Stimulated activated CD8-positive, alpha-beta memory T cell treated with anti-CD3 and anti-CD28 coated beads, Interleukin-15, amount 100 ng/mL, for 1 hour (primary cell): ENCODE results near the gene MRPL18.
A peak's percentile ranks its signal among the peaks of the same experiment; 100 is the strongest.
"Not testable (repeated sequence)": the region's sequence is repeated elsewhere in the genome, so short reads cannot be mapped to it uniquely, and the experiment has no call there.

ENCODE experiments used
- DNase-seq: peaks from one replicate; pipeline ENCODE4 v3.0.0-alpha.2; 2020; ENCODE audit warnings: low read depth

Gene MRPL18

DNA sequence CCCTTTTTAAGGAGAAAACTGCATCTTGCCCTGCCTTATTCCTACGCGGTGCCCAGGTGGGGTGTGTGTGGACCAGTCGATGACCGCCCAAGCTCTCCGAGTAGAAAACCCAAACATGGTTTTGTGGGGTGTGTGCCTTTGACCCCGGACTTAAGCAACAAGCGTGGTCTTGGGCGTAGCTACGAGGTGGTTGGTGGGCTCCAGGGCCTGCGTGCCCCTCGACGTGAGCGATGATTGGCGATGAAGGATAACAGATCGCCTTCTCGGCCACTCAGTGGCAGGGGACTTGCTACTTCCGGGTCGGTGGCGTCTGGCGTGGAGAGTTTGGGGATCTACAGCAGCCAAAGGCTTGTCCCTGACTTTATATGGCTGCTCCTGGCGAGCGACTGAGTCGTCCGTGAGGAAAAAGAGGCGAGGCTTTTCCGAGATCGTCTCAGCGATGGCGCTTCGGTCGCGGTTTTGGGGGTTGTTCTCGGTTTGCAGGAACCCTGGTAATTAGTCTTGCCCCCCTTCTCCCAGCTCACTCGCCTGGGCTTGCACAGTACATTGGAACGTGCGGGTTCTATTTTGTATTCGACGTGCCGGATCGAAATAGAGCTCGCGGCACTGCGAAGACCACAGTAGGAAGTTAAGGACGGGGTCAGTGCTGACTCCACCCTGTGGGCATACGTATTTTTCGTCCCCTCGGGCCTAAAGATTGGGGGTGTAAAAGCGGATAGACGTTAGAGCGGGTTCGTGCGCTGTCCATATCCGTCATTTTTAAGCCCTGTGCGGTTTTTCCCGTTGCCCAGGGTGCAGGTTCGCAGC, at the start of gene MRPL18:
Gene MRPL18 (plus strand): TSS at position 319 of the 807 bp plus-strand sequence. CDS start 121 bp downstream, at position 440.
- peak; percentile 64 for DNase-seq

DNA sequence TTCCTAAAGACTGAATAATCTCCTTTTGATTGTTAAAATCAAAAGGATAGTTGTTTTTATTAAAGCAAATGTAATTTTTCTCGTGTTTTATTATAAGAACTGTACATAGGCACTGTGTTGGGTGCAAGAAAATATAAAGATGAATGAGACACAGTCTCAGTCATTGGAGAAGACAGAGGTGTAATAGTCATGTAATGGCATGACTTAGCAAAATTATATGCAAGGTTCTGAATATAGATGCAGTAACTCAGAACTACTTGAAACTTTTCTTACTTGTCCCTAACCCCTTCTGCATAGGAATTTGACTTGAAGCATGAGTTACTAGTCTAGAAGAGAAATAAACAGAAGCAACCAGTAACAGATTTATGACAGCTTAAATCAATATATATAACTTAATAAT, 48.1 kb upstream of the MRPL18 start:
- DNase-seq, result no peak

DNA sequence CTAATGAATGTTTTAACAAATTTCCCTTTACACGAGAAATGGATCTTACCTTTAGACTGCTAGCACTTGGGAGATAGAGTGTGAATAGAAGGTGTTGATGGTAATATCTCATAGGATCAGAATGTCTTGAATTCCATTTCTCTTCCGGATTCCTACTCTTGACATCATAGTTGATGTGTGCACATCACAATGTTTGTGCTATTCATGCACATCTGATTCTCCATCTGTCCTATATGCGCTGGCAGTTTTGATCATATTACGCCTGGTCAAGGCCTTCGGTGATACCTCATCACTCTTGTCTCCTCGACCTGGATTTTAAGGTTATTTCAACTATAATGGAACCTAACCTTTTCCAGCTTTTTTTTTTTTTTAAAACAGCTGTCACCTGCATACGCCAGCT, 45.2 kb upstream of the MRPL18 start:
- DNase-seq, result no peak

DNA sequence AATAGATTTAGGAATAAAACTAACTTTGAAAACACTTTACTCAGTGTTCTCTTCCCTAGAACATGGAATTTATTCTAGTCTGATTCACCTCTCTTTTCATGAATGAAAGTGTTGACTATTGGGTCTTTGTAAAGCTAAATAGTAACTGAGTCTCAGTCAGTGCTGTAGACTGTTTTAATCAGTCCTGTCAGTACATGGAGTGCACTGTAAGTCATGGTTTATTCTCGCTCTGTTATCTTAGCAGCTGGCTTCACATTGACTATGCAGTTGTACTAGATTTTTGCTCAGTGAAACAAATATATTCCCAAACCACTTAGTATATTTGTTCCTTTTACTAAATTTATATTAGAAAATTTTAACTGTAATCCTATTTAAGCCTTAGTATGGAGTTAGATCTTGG, 43.5 kb upstream of the MRPL18 start:
- no peak for DNase-seq

DNA sequence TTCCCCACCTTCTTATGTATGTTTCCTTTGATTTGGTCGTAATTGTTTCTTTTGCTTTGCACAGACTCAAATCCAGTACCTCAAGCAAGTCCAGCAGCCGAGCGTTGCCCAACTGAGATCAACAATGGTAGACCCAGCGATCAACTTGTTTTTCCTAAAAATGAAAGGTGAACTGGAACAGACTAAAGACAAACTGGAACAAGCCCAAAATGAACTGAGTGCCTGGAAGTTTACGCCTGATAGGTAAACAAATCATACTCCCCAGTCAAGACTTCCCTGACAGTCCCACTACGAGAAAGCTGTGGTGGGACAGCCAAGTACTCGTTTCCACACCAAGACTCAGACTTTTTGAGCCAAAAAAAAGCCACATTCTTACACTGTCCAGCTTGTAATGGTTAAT, 42.1 kb upstream of the MRPL18 start:
- not testable (repeated sequence) for DNase-seq

DNA sequence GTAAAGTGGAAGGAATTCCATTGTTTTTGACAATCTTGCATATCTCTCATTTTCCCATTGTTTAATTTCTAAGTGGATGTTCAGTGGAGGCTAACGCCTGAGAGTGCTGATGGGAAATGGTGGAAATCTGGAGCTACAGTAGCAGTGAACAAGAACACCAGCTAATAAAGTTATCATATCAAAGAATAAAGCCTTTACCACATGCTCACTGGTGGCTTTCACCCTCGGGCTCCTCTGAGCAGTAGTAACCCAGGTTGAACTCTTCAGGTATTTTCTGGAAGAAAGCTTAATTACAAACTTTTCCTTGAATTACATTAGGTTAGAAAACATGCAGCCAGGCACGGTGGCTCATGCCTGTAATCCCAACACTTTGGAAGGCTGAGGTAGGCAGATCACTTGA, 38.8 kb upstream of the MRPL18 start:
- no peak for DNase-seq

DNA sequence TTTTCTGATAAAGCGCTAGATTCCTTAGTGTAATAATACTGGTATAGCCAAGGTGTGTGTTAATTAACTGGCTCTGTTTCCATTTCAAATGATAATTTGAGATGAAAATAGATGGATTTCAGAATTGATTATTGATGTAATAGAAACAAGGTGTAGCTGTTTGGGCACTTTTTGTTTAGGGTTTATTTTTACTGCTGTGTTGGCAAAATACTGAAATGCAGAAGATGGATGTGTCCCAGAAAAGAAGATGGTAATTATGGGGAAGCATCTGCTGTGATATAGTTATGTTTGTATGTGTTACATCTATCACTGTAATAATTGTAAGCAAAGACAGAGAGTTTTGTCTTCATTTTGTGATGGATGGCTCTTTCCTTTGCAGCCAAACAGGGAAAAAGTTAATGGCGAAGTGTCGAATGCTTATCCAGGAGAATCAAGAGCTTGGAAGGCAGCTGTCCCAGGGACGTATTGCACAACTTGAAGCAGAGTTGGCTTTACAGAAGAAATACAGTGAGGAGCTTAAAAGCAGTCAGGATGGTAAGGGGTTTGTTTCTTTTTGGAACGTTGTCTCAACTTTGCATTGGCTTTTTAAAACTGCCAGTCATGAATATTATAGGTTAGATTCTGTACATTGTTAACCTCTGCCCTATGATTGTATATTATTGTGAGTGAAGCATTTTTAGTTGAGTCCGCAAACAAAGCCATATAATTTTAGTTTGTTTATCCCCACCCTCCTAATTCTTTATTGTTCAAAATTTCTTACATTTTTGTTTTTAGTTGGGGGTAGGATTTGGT, 37.0 kb upstream of the MRPL18 start:
- DNase-seq, result no peak

DNA sequence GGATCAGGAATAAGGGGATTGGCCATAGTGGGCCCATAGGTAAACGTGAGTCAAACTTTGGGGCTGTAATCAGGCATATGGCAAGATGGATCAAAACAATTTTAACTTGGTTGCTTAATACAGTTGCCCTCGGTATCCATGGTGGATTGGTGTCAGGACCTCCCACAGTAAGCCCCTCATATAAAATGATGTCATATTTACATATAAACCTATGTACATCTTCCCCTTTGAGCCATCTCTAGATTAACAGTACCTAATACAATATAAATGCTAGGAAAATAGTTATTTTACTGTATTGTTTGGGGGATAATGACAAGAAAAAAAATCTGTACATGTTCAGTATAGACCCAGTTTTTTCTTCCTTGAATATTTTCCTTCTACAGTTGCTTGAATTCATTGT, 35.9 kb upstream of the MRPL18 start:
- no peak for DNase-seq

DNA sequence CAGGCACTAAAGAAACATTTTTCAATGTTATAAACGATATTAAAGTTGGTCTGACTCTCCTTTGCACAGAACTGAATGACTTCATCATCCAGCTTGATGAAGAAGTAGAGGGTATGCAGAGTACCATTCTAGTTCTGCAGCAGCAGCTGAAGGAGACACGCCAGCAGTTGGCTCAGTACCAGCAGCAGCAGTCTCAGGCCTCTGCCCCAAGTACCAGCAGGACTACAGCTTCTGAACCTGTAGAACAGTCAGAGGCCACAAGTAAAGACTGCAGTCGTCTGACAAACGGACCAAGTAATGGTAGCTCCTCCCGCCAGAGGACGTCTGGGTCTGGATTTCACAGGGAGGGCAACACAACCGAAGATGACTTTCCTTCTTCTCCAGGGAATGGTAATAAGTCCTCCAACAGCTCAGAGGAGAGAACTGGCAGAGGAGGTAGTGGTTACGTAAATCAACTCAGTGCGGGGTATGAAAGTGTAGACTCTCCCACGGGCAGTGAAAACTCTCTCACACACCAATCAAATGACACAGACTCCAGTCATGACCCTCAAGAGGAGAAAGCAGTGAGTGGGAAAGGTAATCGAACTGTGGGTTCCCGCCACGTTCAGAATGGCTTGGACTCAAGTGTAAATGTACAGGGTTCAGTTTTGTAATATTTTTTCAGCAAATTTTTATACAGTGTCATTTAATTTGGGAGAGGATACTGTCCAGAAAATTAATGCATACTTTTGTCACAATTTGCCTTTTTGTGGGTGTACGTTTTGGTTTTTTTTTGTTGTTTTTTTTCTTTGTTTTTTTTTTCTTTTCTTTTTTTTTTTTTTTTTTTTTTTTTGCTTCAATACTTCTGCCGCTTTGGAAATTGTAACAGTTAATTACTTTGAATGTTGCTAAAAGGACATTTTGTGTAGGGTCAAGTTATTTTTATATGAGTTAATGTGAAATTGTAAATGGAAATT, 35.0 kb upstream of the MRPL18 start:
- DNase-seq, result no peak

DNA sequence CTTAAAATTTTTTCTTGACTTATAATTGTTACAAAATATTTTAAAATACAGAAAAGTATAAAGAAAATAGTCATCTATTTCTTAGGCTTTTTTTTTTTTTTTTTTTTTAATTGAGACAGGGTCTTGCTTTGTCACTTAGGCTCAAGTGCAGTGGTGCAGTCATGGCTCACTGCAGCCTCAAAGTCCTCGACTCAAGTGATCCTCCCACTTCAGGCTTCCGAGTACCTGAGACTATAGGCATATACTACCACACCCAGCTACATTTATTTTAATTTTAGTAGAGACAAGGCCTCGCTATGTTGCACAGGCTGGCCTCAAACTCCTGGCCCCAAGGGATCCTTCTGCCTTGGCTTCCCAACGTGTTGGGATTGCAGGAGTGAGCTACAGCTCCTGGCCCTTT, 33.8 kb upstream of the MRPL18 start:
- no peak for DNase-seq

DNA sequence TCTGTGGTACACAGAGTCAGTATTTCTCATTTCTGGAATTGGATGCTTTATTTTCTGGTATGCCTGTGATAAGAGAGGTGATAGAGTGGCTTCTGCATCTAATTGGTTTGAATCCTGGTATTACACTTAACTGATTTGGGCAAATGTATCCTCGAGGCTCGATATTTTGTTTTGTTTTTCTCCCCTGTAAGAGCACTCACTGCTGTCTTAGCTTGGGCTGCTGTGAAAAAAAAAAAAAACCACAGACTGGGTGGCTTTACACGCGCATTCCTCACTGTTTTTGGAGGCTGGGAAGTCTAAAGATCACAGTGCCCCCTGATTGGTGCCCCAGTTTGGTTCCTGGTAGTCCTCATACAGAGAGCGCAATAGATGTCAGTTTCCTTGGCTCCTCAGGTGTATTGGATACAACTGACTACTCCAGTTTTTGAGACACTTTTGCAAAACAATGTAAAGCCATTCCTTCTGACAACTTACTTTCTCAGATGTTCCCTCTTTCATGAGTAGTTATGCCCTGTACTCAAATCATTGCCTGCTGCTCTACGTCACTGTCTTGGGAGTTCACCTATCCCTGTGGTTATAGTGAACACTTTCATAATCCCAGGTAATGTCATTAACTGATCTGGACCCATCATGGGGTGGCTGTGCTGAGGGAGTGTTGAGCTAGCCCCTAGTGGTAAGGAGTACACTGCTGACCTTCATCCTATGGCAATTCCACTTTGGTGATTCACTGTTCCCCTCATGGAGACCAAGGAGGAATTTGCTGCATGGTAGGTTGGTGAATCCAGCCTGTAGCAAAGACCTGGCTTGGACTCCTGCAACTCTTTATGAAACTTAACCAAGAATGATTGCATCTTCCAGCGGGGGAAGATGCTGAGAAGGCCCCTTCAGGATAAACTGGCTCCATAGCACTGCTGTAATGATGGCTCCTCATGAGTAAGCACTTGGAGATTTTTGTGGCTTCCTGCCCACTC, 32.0 kb upstream of the MRPL18 start:
- no peak for DNase-seq

DNA sequence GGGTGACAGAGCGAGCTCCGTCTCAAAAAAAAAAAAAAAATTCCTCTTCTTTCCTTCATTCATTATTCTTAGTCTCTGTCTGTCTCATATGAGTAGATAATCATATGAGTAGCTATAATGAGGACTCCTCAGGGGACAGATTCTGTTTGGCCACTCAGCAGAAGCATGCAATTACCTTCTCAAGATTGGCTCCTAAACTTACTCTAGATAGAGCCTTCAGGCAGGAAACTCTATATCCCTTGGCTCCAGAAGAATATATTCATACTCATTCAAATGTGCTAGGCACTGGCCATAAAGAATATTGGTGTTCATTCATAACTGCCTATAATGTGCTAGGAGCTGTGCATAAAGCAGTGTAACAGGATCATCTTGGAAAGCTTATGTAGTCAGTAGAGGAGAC, 30.6 kb upstream of the MRPL18 start:
- no peak for DNase-seq

DNA sequence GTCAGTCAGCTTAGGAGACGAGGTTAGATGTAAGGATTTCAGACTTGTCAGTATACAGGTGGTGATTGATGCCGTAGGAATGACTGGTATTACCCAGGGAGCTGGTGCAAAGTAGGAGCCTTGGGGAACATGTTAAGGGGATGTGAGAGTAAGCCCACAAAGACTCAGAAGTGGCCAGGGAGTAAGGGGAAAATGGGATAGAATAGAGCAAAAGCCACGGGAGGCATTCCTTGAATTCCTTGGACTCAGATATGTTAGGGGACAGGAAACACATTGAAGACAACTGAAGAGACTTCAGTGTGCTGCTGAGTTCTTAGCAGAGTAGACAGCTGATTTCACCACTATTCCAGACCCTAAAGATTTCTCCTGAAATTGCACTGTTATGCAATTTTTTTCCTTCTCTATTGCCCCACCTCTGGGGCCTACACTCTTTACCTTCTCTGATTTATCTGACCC, 29.6 kb upstream of the MRPL18 start:
- DNase-seq, result no peak

DNA sequence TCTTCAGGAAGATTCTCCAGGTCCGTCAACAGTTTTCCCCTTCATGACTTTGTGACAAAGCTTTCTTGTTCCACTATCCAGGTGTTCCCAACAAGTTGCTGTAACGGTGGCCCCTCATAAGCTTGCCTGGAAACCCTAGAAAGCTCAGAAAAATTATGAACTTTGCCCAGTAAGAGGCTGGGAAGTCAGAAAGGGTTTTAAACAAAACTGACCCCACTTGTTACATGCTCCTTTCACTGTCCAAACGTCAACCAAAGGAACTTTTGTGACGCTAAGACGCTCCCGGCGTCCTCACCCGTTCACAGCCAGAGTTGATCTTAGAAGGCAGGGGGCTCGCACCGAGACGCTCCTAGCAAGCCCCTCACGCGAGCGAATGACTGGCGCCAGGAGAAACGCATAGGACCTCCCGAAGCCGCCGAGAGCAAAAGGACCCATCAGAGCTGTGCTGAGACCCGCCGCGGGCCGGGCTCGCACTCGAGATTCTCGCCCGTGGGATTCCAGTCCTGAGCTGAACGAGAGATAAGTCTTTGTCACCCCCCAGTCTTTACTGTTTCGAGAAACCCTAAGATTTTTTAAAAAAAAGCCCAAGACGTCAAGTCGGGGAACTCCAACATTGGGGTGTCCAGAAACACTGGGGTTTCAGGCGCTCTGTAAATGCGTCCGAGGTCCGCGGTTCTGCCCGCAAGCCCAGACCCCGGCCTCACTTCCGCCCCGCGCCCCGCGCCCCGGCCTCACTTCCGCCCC, 29.0 kb upstream of the MRPL18 start:
- DNase-seq, result no peak

DNA sequence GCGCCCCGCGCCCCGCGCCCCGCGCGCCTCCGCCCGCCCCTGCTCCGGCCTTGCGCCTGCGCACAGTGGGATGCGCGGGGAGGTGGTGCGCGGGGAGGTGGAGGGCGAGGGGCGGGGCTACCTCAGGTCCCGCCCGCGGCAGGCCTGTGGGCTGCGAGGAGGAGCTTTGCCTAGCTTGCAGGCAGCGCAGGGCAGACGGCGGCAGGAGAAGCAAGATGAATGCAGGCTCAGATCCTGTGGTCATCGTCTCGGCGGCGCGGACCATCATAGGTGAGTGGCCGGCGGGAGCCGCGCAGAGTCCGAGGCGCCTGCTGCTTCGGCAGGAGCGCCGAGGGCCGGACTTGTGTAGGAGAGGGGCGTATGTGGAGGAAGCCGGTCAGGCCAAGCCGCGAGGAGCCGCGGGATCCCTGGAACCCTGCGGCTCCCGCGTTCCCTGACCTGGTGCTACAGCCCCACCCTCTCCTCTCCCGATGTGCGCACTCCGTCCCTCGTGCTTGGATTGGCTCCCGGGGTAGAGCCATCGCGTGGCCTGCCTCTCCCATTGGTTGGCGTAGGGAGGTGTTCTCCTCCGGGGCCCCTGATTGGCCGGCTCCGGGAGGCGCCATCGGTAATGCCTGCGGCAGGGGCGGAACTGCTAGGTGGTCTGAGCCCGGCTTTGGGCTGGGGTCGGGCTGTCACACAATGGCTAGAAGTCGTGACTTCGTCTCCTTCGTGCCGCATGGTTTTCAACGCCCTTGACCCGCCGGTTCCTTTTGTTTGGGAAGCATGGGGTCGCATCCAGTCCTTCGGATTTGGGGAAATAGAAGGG, 28.2 kb upstream of the MRPL18 start, which contains the start of gene ACAT2:
Gene ACAT2 (plus strand): TSS at position 173 of the 808 bp plus-strand sequence. CDS start 43 bp downstream, at position 216.
- peak; percentile 80 for DNase-seq

DNA sequence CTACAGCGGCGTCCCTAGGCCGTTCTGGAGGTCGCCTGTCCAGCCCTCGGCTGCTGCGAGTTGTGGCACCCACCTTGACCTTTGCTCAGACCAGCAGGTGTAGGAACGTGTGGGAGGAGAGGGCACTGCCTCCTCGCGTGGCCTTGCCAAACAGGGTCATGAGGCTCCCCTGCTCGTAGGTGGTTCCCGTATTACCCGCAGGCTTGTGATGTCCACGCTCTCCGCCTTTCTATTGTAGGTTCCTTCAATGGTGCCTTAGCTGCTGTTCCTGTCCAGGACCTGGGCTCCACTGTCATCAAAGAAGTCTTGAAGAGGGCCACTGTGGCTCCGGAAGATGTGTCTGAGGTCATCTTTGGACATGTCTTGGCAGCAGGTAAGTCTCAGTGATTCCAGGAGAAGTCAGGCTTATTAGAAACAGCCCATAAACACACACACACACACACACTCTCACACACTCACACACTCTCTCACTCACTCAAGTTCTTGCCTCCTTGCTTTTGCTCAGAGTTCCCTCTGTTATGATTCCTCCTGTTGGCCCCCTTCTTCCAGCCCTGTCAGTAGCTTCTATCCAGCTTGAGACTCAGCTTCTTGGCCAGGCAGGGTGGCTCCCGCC, 27.5 kb upstream of the MRPL18 start:
- no peak for DNase-seq

DNA sequence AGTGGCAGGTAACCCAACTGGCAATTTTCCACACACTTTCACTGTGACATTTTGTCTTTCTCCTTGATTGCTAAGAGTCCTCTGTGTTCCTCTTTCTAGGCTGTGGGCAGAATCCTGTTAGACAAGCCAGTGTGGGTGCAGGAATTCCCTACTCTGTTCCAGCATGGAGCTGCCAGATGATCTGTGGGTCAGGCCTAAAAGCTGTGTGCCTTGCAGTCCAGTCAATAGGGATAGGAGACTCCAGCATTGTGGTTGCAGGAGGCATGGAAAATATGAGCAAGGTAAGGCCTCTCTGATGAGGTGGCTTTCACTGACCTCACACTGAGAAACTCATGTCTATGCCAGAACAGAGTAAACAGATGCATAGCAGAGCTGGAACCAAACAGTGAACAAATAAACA, 23.4 kb upstream of the MRPL18 start:
- DNase-seq, result no peak

DNA sequence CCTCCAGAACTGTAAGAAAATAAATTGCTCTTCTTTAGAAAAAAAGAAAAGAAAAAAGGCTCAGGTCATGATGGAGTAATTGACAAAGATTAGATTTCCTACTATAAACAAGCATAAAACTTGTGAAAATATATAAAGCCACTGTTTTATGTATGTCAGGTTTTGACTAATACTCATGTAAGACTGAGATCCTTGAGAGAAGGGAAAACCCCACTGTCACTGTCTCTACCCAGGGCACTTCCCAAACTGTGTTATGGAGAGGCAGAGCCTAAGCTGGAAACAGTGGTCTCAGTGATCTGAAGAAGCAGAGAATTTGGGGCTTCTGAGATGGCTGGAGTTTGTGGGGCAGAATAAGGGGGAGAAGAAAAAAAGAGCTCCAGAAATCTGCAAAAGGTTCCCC, 20.8 kb upstream of the MRPL18 start:
- DNase-seq, result no peak

DNA sequence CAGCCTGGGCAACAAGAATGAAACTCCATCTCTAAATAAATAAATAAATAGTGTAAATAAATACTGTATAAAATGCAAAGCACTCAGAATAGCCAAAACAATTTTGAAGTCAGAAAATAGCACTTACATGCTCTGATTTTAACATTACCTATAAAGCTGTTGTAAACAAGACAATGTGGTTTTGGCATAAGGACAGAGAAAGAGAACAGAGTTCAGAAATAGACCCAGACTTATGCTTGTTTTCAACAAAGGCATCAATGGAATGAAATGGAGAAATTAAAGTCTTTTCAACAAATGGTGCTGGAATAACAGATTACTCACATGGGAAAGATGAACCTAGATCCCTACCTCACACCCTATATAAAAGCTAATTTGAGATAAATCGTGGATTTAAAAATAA, 18.1 kb upstream of the MRPL18 start:
- no peak for DNase-seq
